ENCODE results near the gene FBXO24.

The FBXO24 gene

GRCh38 chr7:100607111-100607510 lies 21.0 kb downstream of the FBXO24 start:
- Histone ChIP-seq H3K79me2 (ENCODE audit: insufficient read depth, low read length) (peaks cover 6% of the 10 kb centered on the region; the same call in 1 of the 2 replicates), H3K4me1 (ENCODE audit: insufficient read depth, low read length, poor library complexity, severe bottlenecking) (peaks cover 23% of the 10 kb centered on the region), H3K9ac (ENCODE audit: low read depth, low read length, poor library complexity, severe bottlenecking) (no peak overlapping the region), H3K4me2 (ENCODE audit: low read depth, low read length, poor library complexity, severe bottlenecking) (no peak overlapping the region), H2AFZ (ENCODE audit: low read length) (no peak overlapping the region), H3K27me3 (ENCODE audit: insufficient read depth, low read length, poor library complexity, severe bottlenecking) (no peaks in the 10 kb centered on the region), H3K9me3 (ENCODE audit: insufficient read depth, low read depth, low read length) (no peaks in the 10 kb centered on the region), H3K4me3 (ENCODE audit: low read length, poor library complexity, severe bottlenecking) (no peak overlapping the region), H3K36me3 (ENCODE audit: insufficient read depth, low read length) (no peaks in the 10 kb centered on the region), H3F3A (ENCODE audit: low read depth) (0 out of 2 replicates have a peak, but pooled peaks cover 4% of the 10 kb centered on the region), H4K20me1 (ENCODE audit: insufficient read depth, low read length, poor library complexity, severe bottlenecking) (no peaks in the 10 kb centered on the region), H3K9me2 (replicated peaks; ENCODE audit: low read depth, low read length) (no peaks in the 10 kb centered on the region)
- TF ChIP-seq EZH2phosphoT487 (IDR thresholded peaks at IDR 0.05; ENCODE audit: borderline replicate concordance) (no peak), CTCF (conservative IDR thresholded peaks at IDR 0.05; ENCODE audit: low read length) (no peak)

- no peaks in the 10 kb centered on the region for H3K79me2 ChIP-seq (ENCODE audit: insufficient read depth, low read length)
- no peak overlapping the region for H3K9ac ChIP-seq (ENCODE audit: low read depth, low read length, poor library complexity, severe bottlenecking)
- H3K9me2 ChIP-seq (replicated peaks; ENCODE audit: low read depth, low read length) = no peaks in the 10 kb centered on the region
- H4K20me1 ChIP-seq (ENCODE audit: insufficient read depth, low read length, poor library complexity, severe bottlenecking) = no peaks in the 10 kb centered on the region
- H2AFZ ChIP-seq (ENCODE audit: low read length) = no peak overlapping the region
- H3K36me3 ChIP-seq (ENCODE audit: insufficient read depth, low read length) = no peaks in the 10 kb centered on the region
- H3K4me2 ChIP-seq (ENCODE audit: low read depth, low read length, poor library complexity, severe bottlenecking) = no peak overlapping the region
- H3K27me3 ChIP-seq (ENCODE audit: insufficient read depth, low read length, poor library complexity, severe bottlenecking) = no peaks in the 10 kb centered on the region
- 0 out of 2 replicates have a peak, but pooled peaks cover 4% of the 10 kb centered on the region for H3F3A ChIP-seq (ENCODE audit: low read depth)
- H3K4me1 ChIP-seq (ENCODE audit: insufficient read depth, low read length, poor library complexity, severe bottlenecking) = peaks cover 19% of the 10 kb centered on the region
- TF ChIP-seq EZH2phosphoT487 (IDR thresholded peaks at IDR 0.05; ENCODE audit: borderline replicate concordance) (no peak), CTCF (conservative IDR thresholded peaks at IDR 0.05; ENCODE audit: low read length) (no peak)
- H3K9me3 ChIP-seq (ENCODE audit: insufficient read depth, low read depth, low read length) = no peaks in the 10 kb centered on the region
- H3K4me3 ChIP-seq (ENCODE audit: low read length, poor library complexity, severe bottlenecking) = no peak overlapping the region
Observed at GRCh38 chr7:100609958-100610357, 23.8 kb downstream of the FBXO24 start.

- H3K79me2 ChIP-seq (ENCODE audit: insufficient read depth, low read length) = no peaks in the 10 kb centered on the region
- peak within 1 kb of the TSS; percentile 77 for H2AFZ ChIP-seq (ENCODE audit: low read length)
- no peaks in the 10 kb centered on the region for H3K9me2 ChIP-seq (replicated peaks; ENCODE audit: low read depth, low read length)
- peak within 1 kb of the TSS; percentile 65 for H3K9ac ChIP-seq (ENCODE audit: low read depth, low read length, poor library complexity, severe bottlenecking)
- no peaks in the 10 kb centered on the region for H3K36me3 ChIP-seq (ENCODE audit: insufficient read depth, low read length)
- 0 out of 2 replicates have a peak, but pooled peaks cover 4% of the 10 kb centered on the region for H3F3A ChIP-seq (ENCODE audit: low read depth)
- no peaks in the 10 kb centered on the region for H3K9me3 ChIP-seq (ENCODE audit: insufficient read depth, low read depth, low read length)
- H3K4me2 ChIP-seq (ENCODE audit: low read depth, low read length, poor library complexity, severe bottlenecking) = peak within 1 kb of the TSS; percentile 98
- H3K27me3 ChIP-seq (ENCODE audit: insufficient read depth, low read length, poor library complexity, severe bottlenecking) = no peaks in the 10 kb centered on the region
- no peak for TF ChIP-seq EZH2phosphoT487 (IDR thresholded peaks at IDR 0.05; ENCODE audit: borderline replicate concordance)
- no peak for TF ChIP-seq CTCF (conservative IDR thresholded peaks at IDR 0.05; ENCODE audit: low read length)
- H3K4me3 ChIP-seq (ENCODE audit: low read length, poor library complexity, severe bottlenecking) = peak within 1 kb of the TSS; percentile 71
- peaks cover 19% of the 10 kb centered on the region for H3K4me1 ChIP-seq (ENCODE audit: insufficient read depth, low read length, poor library complexity, severe bottlenecking)
- H4K20me1 ChIP-seq (ENCODE audit: insufficient read depth, low read length, poor library complexity, severe bottlenecking) = no peaks in the 10 kb centered on the region
Observed at GRCh38 chr7:100611983-100612729, 26.0 kb downstream of the FBXO24 start, which contains the start of gene MOSPD3. MOSPD3 (plus strand) TSS chr7:100612540; CDS start chr7:100612792, 252 bp downstream.

Data from Loucy (cell line).